Epithelial cell of alveolus of lung (primary cell): ENCODE data around the gene TUB. TPM values are rescaled to one million over a fixed set of nuclear protein-coding genes. Genes with fewer than 3 reads are reported as not detected.

Source experiments
- total RNA-seq: library from RNA; depleted of rRNA; stranded (reverse); fragments of >200 nt; gene quantifications from 2 replicates; pipeline ENCODE4 v1.2.1, GENCODE V29; 2015

Gene TUB, protein sequence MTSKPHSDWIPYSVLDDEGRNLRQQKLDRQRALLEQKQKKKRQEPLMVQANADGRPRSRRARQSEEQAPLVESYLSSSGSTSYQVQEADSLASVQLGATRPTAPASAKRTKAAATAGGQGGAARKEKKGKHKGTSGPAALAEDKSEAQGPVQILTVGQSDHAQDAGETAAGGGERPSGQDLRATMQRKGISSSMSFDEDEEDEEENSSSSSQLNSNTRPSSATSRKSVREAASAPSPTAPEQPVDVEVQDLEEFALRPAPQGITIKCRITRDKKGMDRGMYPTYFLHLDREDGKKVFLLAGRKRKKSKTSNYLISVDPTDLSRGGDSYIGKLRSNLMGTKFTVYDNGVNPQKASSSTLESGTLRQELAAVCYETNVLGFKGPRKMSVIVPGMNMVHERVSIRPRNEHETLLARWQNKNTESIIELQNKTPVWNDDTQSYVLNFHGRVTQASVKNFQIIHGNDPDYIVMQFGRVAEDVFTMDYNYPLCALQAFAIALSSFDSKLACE
- total RNA-seq, result 1.7 and 5.7 TPM in 2 replicates

DNA sequence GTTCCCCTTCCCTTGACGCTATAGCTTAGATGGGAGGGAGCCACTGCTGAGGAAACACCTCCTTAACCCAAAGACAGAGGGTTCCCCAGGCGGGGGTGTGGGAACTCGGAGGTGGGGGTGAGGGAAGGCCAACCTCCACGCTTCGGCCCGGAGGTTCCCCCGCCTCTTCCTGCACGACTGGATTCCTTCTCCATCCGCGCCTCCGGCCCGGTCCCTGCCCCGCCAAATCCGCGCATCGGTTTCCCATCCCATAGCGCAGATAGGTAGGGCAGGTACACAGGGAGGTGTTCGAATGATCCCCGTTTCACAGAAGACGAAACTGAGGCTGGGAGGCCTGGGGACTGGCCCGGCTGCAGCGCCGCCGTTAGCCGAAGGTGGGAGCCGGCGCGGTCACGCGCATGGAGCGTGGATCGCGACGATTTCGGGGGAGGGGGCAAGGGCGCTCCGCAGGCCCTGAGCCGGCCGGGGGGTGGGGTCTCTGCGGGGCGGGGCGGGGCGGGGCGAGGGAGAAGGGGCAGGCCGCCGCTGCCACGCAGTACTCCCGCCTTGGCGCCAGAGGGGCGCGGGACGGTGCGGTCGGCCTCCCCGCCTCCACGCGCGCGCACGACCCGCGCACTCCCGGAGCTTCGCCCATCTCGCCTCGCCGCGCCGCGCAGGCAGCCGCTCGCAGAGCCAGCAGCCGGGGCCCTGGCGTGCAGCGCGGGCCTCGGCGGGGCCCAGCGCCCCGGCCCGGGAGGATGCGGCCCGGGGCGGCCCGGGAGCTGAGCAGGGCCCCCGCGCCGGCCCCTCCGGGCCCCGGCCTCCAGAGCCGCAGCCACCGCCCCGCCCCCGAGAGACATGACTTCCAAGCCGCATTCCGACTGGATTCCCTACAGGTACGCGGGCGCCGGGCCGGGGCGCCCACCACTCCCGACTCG is at the start of gene TUB:
TSS of gene TUB (plus strand) at position 538 of the 917 bp plus-strand sequence. CDS start at position 838, 300 bp downstream.

Other genes with a start within 250 kb of the TUB start
- gene OR10A6, start 149.9 kb upstream of the TUB start, total RNA-seq, result not detected in 2 replicates
- not detected in 2 replicates for gene OR10A3, start 139.5 kb upstream of the TUB start, total RNA-seq
- 0.39 TPM in 1 of 2 replicates, not detected in the other for gene NLRP10, start 115.8 kb upstream of the TUB start, total RNA-seq
- gene EIF3F, start 93.9 kb upstream of the TUB start, total RNA-seq, result 409 and 559 TPM in 2 replicates
- not detected in 2 replicates for gene RIC3, start 87.8 kb downstream of the TUB start, total RNA-seq
- gene LMO1, start 182.7 kb downstream of the TUB start, total RNA-seq, result not detected in 2 replicates